ENCODE measurements around the gene TLN1.

TLN1 gene

DNA sequence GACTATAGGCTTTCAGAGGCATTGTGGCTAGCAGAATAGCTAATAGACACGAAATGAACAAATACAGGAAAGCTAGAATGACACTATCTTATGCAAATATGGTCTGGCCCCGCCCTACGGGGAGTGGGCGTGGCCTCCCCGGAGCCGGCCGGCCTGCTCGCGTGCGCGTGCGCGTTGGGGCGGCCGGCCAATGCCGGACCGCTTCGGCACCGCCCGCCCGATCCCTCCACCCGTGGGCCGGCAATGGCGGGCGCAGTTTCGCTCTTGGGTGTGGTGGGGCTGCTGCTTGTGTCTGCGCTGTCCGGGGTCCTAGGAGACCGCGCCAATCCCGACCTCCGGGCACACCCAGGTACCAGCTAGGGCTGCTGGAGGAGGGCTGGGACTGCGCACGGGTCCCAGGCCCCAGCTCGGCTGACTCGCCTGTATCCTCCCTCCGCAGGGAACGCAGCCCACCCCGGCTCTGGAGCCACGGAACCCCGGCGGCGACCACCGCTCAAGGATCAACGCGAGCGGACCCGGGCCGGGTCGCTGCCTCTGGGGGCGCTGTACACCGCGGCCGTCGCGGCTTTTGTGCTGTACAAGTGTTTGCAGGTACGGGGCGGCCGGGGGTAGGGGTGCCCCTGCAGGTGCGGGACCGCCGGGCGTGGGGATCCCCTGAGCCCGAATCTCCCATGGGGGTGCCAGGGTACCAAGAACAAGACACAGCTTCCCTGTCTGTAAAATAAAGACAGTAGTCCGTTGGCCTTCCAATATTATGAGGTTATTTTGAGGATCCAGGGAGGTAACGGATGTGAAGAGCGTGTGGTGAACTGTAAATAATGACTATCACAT lies 73.6 kb downstream of the TLN1 start, which contains the start of gene CCDC107 (continued):
- TF ChIP-seq, protein P1, sequence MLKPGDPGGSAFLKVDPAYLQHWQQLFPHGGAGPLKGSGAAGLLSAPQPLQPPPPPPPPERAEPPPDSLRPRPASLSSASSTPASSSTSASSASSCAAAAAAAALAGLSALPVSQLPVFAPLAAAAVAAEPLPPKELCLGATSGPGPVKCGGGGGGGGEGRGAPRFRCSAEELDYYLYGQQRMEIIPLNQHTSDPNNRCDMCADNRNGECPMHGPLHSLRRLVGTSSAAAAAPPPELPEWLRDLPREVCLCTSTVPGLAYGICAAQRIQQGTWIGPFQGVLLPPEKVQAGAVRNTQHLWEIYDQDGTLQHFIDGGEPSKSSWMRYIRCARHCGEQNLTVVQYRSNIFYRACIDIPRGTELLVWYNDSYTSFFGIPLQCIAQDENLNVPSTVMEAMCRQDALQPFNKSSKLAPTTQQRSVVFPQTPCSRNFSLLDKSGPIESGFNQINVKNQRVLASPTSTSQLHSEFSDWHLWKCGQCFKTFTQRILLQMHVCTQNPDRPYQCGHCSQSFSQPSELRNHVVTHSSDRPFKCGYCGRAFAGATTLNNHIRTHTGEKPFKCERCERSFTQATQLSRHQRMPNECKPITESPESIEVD (tag by site-specific recombination; IDR thresholded peaks at IDR 0.05) = no peak
- TF ChIP-seq ZNF37A (tag by site-specific recombination; IDR thresholded peaks at IDR 0.05) (0 out of 2 replicates have a peak, but pooled peaks have one; percentile 37), ZNF391 (tag by site-specific recombination; IDR thresholded peaks at IDR 0.05; ENCODE audit: borderline replicate concordance, low read depth) (no peak), ZXDB (tag by site-specific recombination; IDR thresholded peaks at IDR 0.05) (peak; percentile 96), ZNF791 (tag by site-specific recombination; IDR thresholded peaks at IDR 0.05) (no peak), HOXA7 (CRISPR knock-in tag; IDR thresholded peaks at IDR 0.05; ENCODE audit: borderline replicate concordance) (no peak), ZNF138 (tag by site-specific recombination; IDR thresholded peaks at IDR 0.05; ENCODE audit: borderline replicate concordance) (no peak), ZIC2 (tag by site-specific recombination; IDR thresholded peaks at IDR 0.05) (0 out of 2 replicates have a peak, but pooled peaks have one; percentile 18), ZNF214 (tag by site-specific recombination; IDR thresholded peaks at IDR 0.05; ENCODE audit: borderline replicate concordance) (no peak), ZNF202 (tag by site-specific recombination; IDR thresholded peaks at IDR 0.05; ENCODE audit: borderline replicate concordance) (no peak), ZNF169 (tag by site-specific recombination; IDR thresholded peaks at IDR 0.05) (no peak), KLF10 (tag by site-specific recombination; IDR thresholded peaks at IDR 0.05) (no peak; the same call in 1 of the 2 replicates), SP2 (tag by site-specific recombination; IDR thresholded peaks at IDR 0.05) (peak; percentile 50), ZNF423 (tag by site-specific recombination; IDR thresholded peaks at IDR 0.05) (0 out of 2 replicates have a peak, but pooled peaks have one; percentile 15), ZNF223 (tag by site-specific recombination; IDR thresholded peaks at IDR 0.05) (no peak), ZNF660 (tag by site-specific recombination; IDR thresholded peaks at IDR 0.05) (peak; percentile 43; the same call in 1 of the 2 replicates), ZNF530 (tag by site-specific recombination; IDR thresholded peaks at IDR 0.05; ENCODE audit: low read depth) (no peak), ZSCAN23 (tag by site-specific recombination; IDR thresholded peaks at IDR 0.05) (no peak), ZBTB48 (tag by site-specific recombination; IDR thresholded peaks at IDR 0.05) (peak; percentile 74)
- TF ChIP-seq, protein P2, sequence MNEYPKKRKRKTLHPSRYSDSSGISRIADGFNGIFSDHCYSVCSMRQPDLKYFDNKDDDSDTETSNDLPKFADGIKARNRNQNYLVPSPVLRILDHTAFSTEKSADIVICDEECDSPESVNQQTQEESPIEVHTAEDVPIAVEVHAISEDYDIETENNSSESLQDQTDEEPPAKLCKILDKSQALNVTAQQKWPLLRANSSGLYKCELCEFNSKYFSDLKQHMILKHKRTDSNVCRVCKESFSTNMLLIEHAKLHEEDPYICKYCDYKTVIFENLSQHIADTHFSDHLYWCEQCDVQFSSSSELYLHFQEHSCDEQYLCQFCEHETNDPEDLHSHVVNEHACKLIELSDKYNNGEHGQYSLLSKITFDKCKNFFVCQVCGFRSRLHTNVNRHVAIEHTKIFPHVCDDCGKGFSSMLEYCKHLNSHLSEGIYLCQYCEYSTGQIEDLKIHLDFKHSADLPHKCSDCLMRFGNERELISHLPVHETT (tag by site-specific recombination; IDR thresholded peaks at IDR 0.05) = no peak
- TF ChIP-seq, protein P3, sequence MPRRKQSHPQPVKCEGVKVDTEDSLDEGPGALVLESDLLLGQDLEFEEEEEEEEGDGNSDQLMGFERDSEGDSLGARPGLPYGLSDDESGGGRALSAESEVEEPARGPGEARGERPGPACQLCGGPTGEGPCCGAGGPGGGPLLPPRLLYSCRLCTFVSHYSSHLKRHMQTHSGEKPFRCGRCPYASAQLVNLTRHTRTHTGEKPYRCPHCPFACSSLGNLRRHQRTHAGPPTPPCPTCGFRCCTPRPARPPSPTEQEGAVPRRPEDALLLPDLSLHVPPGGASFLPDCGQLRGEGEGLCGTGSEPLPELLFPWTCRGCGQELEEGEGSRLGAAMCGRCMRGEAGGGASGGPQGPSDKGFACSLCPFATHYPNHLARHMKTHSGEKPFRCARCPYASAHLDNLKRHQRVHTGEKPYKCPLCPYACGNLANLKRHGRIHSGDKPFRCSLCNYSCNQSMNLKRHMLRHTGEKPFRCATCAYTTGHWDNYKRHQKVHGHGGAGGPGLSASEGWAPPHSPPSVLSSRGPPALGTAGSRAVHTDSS (tag by site-specific recombination; IDR thresholded peaks at IDR 0.05) = no peak
- TF ChIP-seq, protein P4, sequence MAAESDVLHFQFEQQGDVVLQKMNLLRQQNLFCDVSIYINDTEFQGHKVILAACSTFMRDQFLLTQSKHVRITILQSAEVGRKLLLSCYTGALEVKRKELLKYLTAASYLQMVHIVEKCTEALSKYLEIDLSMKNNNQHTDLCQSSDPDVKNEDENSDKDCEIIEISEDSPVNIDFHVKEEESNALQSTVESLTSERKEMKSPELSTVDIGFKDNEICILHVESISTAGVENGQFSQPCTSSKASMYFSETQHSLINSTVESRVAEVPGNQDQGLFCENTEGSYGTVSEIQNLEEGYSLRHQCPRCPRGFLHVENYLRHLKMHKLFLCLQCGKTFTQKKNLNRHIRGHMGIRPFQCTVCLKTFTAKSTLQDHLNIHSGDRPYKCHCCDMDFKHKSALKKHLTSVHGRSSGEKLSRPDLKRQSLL (tag by site-specific recombination; IDR thresholded peaks at IDR 0.05) = peak; percentile 90
- TF ChIP-seq, protein P5, sequence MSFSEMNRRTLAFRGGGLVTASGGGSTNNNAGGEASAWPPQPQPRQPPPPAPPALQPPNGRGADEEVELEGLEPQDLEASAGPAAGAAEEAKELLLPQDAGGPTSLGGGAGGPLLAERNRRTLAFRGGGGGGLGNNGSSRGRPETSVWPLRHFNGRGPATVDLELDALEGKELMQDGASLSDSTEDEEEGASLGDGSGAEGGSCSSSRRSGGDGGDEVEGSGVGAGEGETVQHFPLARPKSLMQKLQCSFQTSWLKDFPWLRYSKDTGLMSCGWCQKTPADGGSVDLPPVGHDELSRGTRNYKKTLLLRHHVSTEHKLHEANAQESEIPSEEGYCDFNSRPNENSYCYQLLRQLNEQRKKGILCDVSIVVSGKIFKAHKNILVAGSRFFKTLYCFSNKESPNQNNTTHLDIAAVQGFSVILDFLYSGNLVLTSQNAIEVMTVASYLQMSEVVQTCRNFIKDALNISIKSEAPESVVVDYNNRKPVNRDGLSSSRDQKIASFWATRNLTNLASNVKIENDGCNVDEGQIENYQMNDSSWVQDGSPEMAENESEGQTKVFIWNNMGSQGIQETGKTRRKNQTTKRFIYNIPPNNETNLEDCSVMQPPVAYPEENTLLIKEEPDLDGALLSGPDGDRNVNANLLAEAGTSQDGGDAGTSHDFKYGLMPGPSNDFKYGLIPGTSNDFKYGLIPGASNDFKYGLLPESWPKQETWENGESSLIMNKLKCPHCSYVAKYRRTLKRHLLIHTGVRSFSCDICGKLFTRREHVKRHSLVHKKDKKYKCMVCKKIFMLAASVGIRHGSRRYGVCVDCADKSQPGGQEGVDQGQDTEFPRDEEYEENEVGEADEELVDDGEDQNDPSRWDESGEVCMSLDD (tag by site-specific recombination; IDR thresholded peaks at IDR 0.05) = peak; percentile 77
- TF ChIP-seq, protein P6, sequence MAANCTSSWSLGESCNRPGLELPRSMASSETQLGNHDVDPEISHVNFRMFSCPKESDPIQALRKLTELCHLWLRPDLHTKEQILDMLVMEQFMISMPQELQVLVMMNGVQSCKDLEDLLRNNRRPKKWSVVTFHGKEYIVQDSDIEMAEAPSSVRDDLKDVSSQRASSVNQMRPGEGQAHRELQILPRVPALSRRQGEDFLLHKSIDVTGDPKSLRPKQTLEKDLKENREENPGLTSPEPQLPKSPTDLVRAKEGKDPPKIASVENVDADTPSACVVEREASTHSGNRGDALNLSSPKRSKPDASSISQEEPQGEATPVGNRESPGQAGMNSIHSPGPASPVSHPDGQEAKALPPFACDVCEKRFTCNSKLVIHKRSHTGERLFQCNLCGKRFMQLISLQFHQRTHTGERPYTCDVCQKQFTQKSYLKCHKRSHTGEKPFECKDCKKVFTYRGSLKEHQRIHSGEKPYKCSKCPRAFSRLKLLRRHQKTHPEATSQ (tag by site-specific recombination; IDR thresholded peaks at IDR 0.05) = 0 out of 2 replicates have a peak, but pooled peaks have one; percentile 72
- TF ChIP-seq, protein P7, sequence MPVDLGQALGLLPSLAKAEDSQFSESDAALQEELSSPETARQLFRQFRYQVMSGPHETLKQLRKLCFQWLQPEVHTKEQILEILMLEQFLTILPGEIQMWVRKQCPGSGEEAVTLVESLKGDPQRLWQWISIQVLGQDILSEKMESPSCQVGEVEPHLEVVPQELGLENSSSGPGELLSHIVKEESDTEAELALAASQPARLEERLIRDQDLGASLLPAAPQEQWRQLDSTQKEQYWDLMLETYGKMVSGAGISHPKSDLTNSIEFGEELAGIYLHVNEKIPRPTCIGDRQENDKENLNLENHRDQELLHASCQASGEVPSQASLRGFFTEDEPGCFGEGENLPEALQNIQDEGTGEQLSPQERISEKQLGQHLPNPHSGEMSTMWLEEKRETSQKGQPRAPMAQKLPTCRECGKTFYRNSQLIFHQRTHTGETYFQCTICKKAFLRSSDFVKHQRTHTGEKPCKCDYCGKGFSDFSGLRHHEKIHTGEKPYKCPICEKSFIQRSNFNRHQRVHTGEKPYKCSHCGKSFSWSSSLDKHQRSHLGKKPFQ (tag by site-specific recombination; IDR thresholded peaks at IDR 0.05) = no peak
